Right lobe of liver (tissue), 4 donors: ENCODE results near the gene PHF12.

Experiments
- CTCF ChIP-seq, 4 donors: fragments of 200-600 bp in 3 of 4; fragments of 450-650 bp in 1 of 4; IDR thresholded peaks; one replicate each; pipeline versions ENCODE4 v1.5.1 to v1.8.0; 2016 to 2022; ENCODE audit warnings: antibody characterized with exemption in 4 of 4, mild to moderate bottlenecking in 2 of 4
- POLR2A ChIP-seq: fragments of 450-650 bp; IDR thresholded peaks from one replicate; pipeline ENCODE4 v1.6.1; 2017; ENCODE audit warnings: antibody characterized with exemption, mild to moderate bottlenecking
- donor health status: DM: no; HTN: no; CAD: no.
- donor health status: DM: no; HTN: no; CAD: no.
- donor health status: DM: no; HTN: yes; CAD: no.

GRCh38 chr17:28951428-28951990 is at the start of gene PHF12:
- TF ChIP-seq CTCF (IDR thresholded peaks at IDR 0.05) (no peak), POLR2A (peak; percentile 76)
